Activated CD4-positive, alpha-beta T cell treated with anti-CD3 and anti-CD28 coated beads for 24 hours (primary cell): Measurements from ENCODE around the gene SIGLEC11.
A peak's percentile ranks its signal among the peaks of the same experiment; 100 is the strongest.
"Not testable (repeated sequence)": the region's sequence is repeated elsewhere in the genome, so short reads cannot be mapped to it uniquely, and the experiment has no call there.

Experiments used
- DNase-seq, 2 donors: peaks; one replicate each; pipeline ENCODE4 v3.0.0-alpha.2; 2020; ENCODE audit warnings: low read depth in 2 of 2

Gene SIGLEC11, protein sequence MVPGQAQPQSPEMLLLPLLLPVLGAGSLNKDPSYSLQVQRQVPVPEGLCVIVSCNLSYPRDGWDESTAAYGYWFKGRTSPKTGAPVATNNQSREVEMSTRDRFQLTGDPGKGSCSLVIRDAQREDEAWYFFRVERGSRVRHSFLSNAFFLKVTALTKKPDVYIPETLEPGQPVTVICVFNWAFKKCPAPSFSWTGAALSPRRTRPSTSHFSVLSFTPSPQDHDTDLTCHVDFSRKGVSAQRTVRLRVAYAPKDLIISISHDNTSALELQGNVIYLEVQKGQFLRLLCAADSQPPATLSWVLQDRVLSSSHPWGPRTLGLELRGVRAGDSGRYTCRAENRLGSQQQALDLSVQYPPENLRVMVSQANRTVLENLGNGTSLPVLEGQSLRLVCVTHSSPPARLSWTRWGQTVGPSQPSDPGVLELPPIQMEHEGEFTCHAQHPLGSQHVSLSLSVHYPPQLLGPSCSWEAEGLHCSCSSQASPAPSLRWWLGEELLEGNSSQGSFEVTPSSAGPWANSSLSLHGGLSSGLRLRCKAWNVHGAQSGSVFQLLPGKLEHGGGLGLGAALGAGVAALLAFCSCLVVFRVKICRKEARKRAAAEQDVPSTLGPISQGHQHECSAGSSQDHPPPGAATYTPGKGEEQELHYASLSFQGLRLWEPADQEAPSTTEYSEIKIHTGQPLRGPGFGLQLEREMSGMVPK

DNA sequence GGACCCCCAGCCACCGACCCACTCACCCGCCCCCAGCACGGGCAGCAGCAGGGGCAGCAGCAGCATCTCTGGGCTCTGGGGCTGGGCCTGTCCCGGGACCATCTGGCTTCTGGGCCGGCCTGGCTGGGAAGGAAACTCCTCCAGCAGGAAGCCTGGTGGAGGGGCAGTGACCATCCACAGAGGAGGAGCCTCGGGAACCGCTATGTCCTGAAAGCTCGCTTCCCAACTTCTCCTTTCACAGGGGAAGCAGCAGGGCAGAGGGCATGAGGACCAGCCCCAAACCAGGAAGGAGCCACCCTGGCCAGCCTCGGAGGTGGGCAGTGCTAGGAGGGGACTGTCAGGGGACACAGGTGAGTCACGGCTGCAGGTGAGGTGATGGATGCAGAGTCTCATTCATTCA, at the start of gene SIGLEC11:
Gene SIGLEC11 (minus strand): TSS at position 193 of the 400 bp plus-strand sequence. CDS start 91 bp downstream, at position 102.
- not testable (repeated sequence) for DNase-seq

DNA sequence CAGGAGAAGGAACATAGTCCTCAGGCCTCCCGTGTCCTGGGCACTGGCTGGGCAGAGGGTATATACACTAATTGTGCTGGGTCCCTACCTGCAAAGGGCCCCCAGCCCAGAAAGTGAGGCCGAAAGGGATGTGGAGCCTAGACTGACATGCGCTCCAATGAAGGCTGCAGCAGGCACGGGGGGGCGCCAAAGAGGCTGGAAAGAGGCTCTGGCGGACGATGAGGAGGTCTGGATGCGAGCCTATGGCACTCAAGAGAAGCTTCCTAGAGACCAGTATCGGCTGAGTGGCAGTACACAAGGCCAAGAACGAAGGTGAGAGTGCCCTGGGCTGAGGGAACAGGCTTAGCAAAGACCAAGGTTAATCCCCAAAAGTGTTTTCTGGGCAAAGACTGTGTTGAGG, 47.6 kb upstream of the SIGLEC11 start:
- DNase-seq: no peak

DNA sequence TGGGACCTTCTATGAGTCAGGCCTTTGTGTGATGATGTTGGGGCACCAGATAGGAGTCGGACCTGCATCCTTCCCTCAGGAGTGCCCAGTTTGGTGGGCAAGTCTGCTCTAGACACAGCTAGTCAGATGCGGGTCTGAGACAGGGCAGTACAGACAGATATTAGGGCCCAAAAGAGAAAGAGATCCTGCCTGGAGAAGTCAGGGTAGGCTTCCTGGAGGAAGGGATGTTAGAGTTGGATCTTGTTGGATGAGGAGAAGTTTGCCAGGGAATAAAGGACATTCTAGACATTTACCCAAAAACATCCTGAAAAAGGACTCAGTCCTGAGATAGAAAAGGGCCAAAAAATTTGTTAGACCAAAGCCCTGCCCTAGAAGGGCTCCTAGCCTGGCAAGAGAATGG, 47.0 kb upstream of the SIGLEC11 start:
- DNase-seq: no peak

DNA sequence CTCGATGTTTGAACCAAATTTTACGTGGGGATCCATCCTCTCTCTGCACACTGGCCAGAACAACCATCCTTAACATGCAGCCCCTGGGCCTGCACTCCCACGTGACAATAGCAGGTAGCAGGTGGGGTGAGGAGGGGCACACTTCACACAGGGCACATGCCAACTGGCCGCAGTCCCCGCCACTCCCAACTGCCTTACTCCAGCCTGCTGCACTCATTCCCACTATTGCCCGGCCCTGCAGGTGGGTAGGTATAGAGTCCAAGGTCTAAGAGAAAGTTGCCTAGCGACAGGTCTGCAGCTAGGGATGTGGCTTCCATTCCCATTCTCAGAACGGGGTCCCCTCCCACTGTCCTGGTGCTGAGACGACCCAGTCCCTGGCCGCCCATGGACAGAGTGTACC, 46.2 kb upstream of the SIGLEC11 start:
- DNase-seq: no peak

DNA sequence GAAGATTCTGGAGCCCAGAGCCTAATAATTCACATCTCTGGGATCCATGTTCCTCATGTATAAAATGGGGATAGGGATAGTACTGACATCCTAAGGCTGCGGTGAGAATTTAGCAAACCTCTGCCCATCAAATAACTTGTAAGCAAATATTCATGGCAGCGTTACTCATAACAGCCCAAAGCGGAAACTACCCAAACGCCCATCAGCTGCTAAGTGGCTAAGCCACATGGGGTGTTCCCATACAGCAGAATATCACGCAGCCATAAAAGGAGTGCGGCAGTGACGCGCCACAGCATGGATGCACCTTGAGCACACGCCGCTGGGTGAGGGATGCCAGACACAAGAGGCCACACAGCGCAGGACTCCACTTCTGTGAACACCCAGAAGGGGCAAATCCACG, 44.5 kb upstream of the SIGLEC11 start:
- DNase-seq: no peak

DNA sequence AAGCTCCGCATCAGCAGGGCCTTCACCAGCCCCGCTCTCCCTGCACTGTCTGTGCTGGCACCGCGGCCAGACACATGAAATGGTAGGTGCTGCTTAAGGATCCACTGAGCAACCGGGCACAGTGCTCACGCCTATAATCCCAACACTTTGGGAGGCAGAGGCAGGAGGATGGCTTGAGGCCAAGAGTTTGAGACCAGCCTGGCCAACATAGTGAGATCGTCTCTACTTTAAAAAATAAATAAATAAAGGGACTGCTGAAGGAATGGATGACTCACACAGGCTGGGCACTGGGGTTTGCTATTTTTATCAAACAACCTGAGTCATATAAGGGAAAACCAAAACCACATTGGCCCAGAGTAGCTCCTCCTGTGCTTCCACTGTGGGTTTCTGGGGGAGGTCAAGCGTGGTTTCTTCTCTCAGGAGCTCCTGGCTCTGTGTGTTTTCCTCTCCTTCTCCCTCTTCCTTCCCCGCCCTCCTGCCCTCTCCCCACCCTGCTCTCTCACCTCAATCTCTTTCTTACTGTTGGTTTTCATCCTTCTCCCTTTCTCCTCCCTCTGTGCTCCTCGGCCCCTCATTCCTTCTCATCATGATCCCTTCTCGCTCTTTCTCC, 42.9 kb upstream of the SIGLEC11 start:
- DNase-seq: no peak

DNA sequence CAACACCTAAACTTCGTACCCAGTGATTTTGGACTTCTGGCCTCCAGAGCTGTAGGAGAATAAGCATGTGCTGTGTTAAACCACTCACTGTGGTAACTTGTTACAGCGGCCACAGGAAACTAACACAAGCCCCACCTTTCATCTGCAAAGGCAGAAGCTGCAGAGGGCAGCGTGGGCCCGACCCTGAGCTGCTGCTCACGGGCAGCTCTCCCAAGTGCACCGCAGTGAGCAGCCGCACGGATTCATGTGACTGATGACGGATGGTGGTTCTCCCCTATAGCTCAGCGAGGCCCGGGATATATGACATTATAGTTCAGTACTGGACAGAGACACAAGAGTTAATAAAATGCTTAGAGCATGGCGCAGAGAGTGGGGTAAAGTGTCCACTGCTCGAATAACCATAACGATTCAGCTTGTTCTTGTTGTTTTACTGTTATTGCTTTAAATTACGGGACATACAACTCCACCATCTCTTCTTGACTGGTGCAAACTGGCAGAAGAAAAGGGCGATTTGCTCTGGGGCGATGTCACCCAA, 42.3 kb upstream of the SIGLEC11 start:
- DNase-seq: no peak

DNA sequence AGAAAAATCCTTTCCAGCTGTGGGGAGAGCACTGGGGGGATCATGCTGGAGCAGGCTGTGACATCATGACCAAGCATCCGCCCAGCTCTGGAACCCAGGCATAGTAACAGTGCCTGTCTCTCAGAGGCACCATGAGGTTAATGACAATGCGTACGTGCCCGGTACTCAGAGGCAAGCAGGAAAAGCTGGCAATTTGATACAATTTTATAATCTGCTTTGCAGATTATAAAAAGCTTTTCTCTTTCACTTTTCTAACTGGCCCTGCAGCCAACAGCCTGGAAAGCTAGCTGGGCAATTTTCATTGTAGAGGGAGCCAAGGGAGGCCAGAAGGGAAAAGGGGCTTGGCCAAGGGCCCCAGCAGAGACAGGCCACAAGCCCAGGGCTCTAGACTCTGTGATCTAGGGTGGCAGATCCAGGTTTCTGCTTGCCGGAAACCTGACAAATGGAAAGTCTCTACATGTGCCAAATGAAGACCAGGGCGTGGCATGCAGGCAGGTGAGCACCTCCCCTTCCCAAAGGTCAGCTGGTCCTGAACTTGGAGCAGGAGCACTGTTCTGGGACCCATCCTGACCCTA, 41.5 kb upstream of the SIGLEC11 start:
- no peak for DNase-seq

DNA sequence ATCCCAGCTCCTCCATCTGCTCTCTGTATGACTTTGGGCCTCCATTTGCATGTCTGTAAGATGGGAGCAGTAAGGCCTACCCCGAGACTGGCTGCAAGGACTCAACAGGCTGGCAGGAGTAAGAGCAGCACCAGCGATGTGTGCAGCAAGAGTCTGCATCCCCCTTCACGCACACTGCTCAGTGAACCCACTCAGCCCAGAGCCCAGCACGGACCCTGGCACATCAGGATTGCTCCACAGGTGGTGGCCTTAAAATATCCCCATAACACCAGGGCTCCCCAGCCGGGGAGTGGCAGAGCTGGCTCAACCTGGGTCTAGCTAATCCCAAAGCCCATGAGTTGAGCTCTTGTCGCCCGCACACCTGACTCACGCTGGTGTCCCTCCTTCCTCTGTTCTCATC, 40.8 kb upstream of the SIGLEC11 start:
- DNase-seq: no peak

DNA sequence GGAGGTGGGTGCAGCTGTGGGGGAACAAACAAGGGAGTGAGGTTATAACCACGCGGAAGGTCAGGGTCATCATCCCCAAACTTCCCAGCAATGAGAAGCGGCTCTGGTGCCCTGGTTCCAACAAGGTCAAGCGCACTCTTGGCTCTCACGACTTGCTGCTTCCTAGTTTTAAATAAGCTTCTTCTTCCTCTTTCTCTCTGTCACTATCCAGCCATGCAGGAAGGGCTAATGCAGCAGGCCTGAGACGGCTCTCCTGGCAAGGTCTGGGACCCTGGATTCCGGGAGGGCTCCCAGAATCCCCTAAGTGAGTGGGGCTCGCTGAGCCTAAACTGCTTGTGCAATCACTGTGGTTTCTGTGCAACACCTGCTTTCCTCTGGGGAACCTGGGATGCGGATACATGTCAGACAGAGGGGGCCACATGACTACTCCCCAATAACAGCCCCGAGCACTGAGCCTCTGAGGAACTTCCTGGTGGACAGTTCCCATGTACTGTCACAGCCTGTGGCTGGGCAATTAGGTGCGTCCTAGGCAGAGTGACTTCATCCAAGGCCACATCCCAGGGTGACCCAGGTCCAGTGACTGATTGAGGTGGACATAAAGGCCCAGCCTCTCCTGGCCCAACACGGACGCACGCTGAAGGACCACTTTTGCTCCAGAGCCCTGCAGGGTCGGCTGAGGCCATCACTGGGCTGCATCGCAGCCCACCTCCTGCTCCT, 40.0 kb upstream of the SIGLEC11 start:
- DNase-seq: no peak

DNA sequence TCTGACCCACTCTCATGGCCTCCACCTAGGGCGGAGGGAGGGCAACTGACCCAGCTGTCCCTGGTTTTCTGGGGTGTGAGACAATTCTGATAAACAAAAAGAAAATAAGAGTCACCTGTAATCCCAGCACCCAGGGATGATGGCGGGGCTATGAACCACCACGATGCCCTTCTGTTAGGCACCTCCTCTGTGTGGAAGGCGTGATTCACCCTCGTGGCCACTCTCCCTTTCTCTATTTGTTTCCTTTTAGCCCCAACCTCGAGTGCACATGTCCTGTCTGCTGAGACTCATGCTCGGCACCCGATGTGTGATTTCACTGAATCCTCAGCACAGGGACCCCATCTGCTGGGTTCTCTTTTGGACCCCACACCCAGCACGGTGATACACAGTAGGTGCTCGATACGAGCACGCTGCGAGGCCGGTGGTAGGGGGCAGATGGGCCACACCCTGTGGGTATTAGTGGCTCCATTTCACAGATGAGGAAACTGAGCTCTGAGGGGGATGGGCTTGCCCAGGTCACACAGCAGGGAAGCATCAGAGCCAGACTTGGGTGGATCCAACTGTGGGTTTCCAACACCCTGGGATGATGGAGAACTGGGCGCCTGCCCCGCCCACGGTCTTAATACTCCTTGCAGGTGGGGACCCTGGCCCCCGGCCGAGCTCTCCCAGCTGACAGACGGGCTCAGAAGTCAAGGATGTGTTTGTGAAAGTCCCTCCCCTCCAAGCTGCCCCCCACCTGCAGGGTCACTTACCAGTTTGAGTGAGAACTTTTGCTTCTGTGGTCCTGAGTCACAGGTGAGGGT, 39.3 kb upstream of the SIGLEC11 start:
- no peak for DNase-seq

DNA sequence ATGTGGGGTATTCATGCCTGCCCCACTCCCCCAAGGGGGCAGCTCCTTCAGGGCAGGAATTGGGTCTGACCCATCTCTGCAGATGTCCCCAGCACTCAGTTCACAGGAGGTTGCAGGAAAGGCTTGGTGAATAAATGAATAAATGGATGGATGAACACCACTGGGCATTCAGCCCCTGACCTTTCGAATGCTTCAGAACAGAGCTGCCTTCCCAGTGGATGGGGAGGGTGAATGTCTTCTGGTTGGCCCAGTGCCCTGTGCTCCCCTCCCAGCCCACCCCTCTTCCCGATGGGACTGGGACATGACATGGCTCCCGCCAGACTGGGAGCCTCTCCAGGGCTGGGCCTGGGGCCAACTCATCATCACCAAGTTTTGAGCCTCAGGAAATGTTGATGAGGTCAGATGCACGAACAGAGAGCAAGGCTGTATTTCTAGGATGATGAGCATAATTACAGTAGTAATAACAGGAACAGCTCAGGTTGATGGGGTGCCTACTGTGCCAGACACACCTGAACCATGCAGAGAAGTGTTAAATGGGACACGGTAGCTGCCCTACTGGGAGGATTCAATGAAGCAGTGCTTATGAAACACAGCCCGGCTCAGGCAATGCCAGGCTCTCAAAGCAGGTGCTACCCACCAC, 38.5 kb upstream of the SIGLEC11 start:
- no peak for DNase-seq

DNA sequence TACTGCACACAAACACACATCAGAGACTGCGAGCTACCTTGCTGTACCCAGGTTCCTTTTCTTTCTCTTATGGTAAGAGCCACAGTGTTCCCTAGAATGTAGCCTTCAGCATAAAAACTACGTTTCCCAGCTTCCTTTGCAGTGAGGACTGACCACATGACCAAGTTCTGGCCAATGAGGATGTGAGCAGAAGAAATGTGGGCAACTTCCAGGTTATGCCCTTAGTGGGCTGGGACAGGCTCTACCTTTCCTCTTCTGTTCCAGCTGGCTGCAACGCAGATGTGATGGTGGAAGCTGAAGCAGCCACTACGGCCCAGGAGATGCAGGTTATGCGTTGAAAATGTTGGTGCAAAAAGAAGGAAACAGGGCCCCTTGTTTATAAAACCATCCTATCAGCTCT, 36.7 kb upstream of the SIGLEC11 start:
- no peak for DNase-seq

DNA sequence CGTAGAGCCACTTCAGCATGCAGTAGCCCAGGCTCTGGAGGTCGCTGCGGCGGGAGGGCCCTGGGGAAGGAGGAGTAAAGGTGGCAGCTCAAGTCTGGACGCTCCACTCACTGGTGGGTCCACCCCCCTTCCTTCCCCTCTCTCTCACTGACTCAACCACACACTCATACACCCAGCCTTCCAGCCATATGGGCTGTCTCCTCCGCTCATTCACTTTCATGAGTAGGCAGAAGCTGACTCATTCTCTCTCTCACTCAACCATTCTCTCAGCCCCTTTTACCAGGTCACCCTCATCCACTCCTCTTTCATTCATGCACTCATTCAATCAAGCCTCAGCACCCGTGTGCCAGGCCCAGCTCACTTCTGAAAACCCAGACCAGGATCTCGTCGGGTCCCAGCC, 27.5 kb upstream of the SIGLEC11 start:
- peak in 1 of 2 donors; percentile 20 for DNase-seq

DNA sequence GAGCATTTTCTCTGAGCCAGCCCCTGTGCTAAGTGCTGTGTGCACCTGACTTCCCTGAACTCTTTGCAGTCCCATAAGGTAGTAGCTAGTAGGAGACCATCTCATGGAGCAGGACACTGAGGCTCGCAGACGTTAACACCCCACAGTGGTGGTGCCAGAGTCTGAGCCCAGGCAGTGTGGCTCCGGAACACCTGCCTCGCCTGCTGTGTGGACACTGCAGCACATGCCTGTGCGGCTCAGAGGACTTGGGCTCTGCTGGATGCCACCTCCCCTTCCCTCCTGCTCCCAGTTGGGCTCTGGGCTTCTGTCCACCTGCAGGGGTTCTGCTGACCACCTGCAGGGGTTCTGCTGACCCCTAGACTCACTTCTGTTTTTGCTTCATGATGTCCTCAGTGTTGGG, 27.0 kb upstream of the SIGLEC11 start:
- DNase-seq: no peak

DNA sequence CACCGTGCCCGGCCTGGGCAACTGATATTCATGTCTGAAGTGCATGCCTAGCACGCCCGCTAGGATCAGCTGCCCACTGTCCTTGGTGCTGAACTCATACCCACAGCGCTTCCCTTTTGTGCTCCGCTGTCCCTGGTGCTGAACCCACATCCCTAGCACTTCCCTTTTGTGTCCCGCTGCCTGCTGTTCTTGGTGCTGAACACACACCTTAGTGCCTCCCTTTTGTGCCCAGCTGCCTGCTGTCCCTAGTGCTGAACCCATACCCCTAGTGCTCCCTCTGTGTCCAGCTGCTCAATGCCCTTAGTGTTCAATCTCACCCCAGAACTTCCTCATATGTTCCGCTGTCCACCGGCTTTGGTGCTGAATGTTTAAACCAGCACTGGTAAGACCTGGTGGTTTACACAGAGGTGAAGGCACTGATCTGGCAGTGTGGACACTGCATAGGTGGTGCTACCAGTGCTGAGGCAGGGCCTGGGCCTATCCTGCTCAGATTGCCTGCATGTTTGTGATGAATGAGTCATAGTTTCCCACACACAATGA, 26.3 kb upstream of the SIGLEC11 start:
- peak; percentile 66 to 70 for DNase-seq

DNA sequence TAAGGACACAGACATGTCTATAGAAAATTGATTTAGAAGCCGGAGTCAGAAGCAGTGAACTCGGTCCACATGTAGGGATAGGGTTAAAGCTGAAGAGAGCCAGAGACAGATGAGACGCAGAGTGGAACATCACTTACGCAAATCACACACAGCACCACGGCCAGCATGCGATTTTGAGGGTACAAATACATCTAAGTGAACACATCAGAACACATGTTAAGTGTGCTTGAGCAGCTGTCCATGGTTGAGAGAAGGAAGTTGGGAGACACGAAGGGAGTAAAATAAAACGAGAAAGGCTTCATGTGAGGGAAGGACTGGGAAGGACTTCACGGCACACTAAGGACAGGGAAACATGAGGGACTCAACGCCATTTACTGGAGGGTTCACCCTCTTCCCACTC, 25.4 kb upstream of the SIGLEC11 start:
- no peak for DNase-seq

DNA sequence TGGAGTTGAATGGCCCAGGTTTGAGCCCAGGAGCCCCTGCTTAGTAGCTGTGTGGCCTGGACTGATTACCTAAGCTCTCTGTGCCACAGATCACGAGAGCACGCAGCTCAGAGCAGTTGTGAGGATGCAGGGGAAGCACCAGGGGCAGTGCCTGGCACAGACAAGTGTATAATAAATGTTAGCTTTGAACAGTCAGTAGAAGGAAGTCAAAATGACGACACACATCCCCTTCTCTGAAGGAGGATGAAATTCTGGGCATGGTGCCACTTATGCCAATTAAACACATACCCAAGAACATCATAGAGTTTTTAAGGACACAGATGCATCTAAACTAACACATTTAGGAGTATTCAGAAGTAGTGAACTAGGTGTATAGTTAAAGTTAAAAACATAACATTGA, 24.9 kb upstream of the SIGLEC11 start:
- no peak for DNase-seq

DNA sequence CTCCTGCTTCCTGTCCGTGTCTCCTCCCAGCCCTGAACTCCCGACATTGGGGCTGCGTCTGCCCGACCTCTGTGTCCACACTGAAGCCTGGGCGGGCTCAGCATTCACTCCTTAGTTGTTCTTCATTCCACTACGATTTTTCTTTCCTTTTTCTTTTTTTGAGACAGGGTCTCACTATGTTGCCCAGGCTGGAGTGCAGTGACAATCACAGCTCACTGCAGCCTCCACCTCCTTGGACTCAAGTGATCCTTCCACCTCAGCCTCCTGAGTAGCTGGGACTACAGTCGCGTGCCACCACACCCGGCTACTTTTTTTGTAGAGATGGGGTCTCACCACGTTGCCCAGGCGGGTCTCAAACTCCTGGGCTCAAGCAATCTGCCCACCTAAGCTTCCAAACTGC, 23.5 kb upstream of the SIGLEC11 start:
- no peak for DNase-seq

DNA sequence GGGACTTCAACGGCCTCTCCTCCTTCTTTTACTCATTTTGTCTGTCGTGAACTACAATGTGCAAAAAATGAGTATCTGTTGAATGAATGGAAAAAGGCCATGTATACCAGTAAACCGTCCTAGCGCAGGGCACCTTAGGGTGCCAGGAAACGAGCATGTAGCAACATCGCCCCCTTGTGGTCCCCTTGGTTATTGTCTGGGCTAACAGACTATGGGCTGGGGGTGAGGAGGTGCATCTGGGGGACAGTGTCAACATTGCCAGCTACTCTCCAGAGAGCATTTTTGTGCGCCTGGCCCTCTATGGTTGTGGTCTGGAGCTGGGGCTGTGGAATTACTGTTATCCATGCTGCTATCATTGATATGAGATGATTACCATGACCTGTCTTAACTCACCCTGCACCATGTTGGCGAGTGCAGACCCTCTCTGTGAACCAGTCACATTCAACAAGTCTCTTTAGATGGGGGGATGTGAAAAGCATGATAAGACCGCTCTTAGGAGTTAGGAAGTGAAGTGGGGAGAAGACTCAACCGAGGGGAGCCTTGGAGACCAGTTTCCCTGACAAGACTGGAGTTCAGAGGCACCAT, 22.8 kb upstream of the SIGLEC11 start:
- peak; percentile 79 to 82 for DNase-seq
